ENCODE data around the gene STK10.
A peak's percentile ranks its signal among the peaks of the same experiment; 100 is the strongest.
"Not testable (repeated sequence)": the region's sequence is repeated elsewhere in the genome, so short reads cannot be mapped to it uniquely, and the experiment has no call there.

Gene STK10

GRCh38 chr5:172188033-172188892, at the start of gene STK10:
STK10 (minus strand) TSS chr5:172188224; CDS start chr5:172188042, 182 bp downstream.
- peak; percentile 85 for DNase-seq (ENCODE audit: low spot score)

- DNase-seq (ENCODE audit: low spot score), result no peak
Observed at GRCh38 chr5:172235827-172236736, 48.1 kb upstream of the STK10 start.

GRCh38 chr5:172235132-172235780, 47.2 kb upstream of the STK10 start:
- DNase-seq (ENCODE audit: low spot score), result no peak

GRCh38 chr5:172234031-172234430, 46.0 kb upstream of the STK10 start:
- DNase-seq (ENCODE audit: low spot score), result no peak

GRCh38 chr5:172229904-172230303, 41.9 kb upstream of the STK10 start:
- DNase-seq (ENCODE audit: low spot score), result no peak

GRCh38 chr5:172224996-172225395, 37.0 kb upstream of the STK10 start:
- DNase-seq (ENCODE audit: low spot score), result no peak

- no peak for DNase-seq (ENCODE audit: low spot score)
Observed at GRCh38 chr5:172223901-172224873, 36.2 kb upstream of the STK10 start.

- DNase-seq (ENCODE audit: low spot score), result no peak
Observed at GRCh38 chr5:172219296-172219695, 31.3 kb upstream of the STK10 start.

- no peak for DNase-seq (ENCODE audit: low spot score)
Observed at GRCh38 chr5:172216345-172216744, 28.3 kb upstream of the STK10 start.

- no peak for DNase-seq (ENCODE audit: low spot score)
Observed at GRCh38 chr5:172213126-172213525, 25.1 kb upstream of the STK10 start.

GRCh38 chr5:172211676-172212075, 23.7 kb upstream of the STK10 start:
- DNase-seq (ENCODE audit: low spot score), result no peak

GRCh38 chr5:172209714-172210113, 21.7 kb upstream of the STK10 start:
- no peak for DNase-seq (ENCODE audit: low spot score)

GRCh38 chr5:172207511-172207910, 19.5 kb upstream of the STK10 start:
- no peak for DNase-seq (ENCODE audit: low spot score)

- DNase-seq (ENCODE audit: low spot score), result not testable (repeated sequence)
Observed at GRCh38 chr5:172205984-172206383, 18.0 kb upstream of the STK10 start.

GRCh38 chr5:172200476-172200875, 12.5 kb upstream of the STK10 start:
- DNase-seq (ENCODE audit: low spot score), result no peak

GRCh38 chr5:172199446-172199845, 11.4 kb upstream of the STK10 start:
- no peak for DNase-seq (ENCODE audit: low spot score)

GRCh38 chr5:172197775-172198174, 9.8 kb upstream of the STK10 start:
- not testable (repeated sequence) for DNase-seq (ENCODE audit: low spot score)

- DNase-seq (ENCODE audit: low spot score), result no peak
Observed at GRCh38 chr5:172194985-172195774, 7.2 kb upstream of the STK10 start.

- no peak for DNase-seq (ENCODE audit: low spot score)
Observed at GRCh38 chr5:172193872-172194271, 5.8 kb upstream of the STK10 start, which contains the start of gene EFCAB9. EFCAB9 (plus strand) TSS chr5:172194172; CDS start chr5:172194173, 1 bp downstream.

- no peak for DNase-seq (ENCODE audit: low spot score)
Observed at GRCh38 chr5:172189693-172190296, 1.8 kb upstream of the STK10 start.
